Testis (tissue), 2 donors: ENCODE data around the gene SH3RF1.

Source experiments
- CTCF ChIP-seq, 3 experiments: fragments of 450-650 bp in 2 of 3; fragments of 200-600 bp in 1 of 3; sonication (generic) in 1 of 3; IDR thresholded peaks; one replicate each; pipeline ENCODE4 v1.5.1; 2016 to 2019; ENCODE audit warnings: antibody characterized with exemption in 3 of 3, mild to moderate bottlenecking in 2 of 3, moderate library complexity in 1 of 3
- POLR2A ChIP-seq: fragments of 450-650 bp; IDR thresholded peaks from one replicate; pipeline ENCODE4 v1.6.1; 2017; ENCODE audit warnings: antibody characterized with exemption, mild to moderate bottlenecking, moderate library complexity

DNA sequence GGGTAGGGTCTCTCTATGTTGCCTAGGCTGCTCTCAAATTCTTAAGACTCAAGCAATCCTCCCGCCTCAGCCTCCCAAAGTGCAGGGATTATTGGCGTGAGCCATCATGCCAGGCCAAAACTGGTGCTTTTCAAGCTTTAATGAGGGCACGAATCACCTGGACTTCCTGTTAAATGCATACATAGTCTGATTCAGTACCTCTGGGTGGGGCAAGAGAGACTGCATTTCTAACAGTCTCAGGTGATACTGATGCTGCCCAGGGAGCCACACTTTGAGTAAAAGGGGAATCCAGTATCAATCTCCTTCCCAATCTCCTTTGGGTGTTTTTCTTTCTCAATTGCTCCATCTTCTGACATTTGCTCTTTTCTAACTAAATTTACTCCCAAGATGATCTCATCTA lies 96.5 kb downstream of the SH3RF1 start:
- TF ChIP-seq POLR2A: no peak
- TF ChIP-seq CTCF (IDR thresholded peaks at IDR 0.05): no peak
